HepG2 (cell line): ENCODE measurements around the gene PON1.

Source experiments
- BCL6 ChIP-seq: IDR thresholded peaks from 2 replicates; pipeline ENCODE4 v1.6.1; 2016; ENCODE audit warnings: missing genetic modification reagents, missing compliant biosample characterization
- MTF1 ChIP-seq: sonication (generic); formaldehyde crosslinking; IDR thresholded peaks from 2 replicates; pipeline ENCODE4 v1.5.0; 2020; ENCODE audit warnings: missing genetic modification reagents
- PRPF4 ChIP-seq: fragments of 200-400 bp; formaldehyde crosslinking; IDR thresholded peaks from 2 replicates; pipeline ENCODE4 v1.6.1; 2016; ENCODE audit warnings: low read length, low read depth; ENCODE audit not compliant: poor library complexity, severe bottlenecking
- SMC3 ChIP-seq: IDR thresholded peaks from 2 replicates; pipeline ENCODE4 v1.6.1; 2011; ENCODE audit warnings: low read length, improper control_type of control experiment
- TBX3 ChIP-seq: fragments of 450-650 bp; IDR thresholded peaks from 2 replicates; pipeline ENCODE4 v1.6.1; 2017; ENCODE audit warnings: antibody characterized with exemption, mild to moderate bottlenecking, inconsistent platforms, borderline replicate concordance
- ZBTB1 ChIP-seq: sonication (generic); formaldehyde crosslinking; IDR thresholded peaks from 2 replicates; pipeline ENCODE4 v1.4.0; 2020; ENCODE audit warnings: missing genetic modification reagents, borderline replicate concordance
- ZNF343 ChIP-seq: sonication (generic); formaldehyde crosslinking; IDR thresholded peaks from 2 replicates; pipeline ENCODE4 v1.4.0; 2020; ENCODE audit warnings: mild to moderate bottlenecking, missing genetic modification reagents
- ZNF577 ChIP-seq: sonication (generic); formaldehyde crosslinking; IDR thresholded peaks from 2 replicates; pipeline ENCODE4 v1.4.0; 2020; ENCODE audit warnings: mild to moderate bottlenecking, low read depth, missing genetic modification reagents, borderline replicate concordance
- TF ChIP-seq, protein P1 (sequence below): sonication (generic); formaldehyde crosslinking; IDR thresholded peaks from 2 replicates; pipeline ENCODE4 v1.5.0; 2020; ENCODE audit warnings: mild to moderate bottlenecking, missing genetic modification reagents, moderate library complexity
- TF ChIP-seq, protein P2 (sequence below): sonication (generic); formaldehyde crosslinking; IDR thresholded peaks from 2 replicates; pipeline ENCODE4 v1.4.0; 2020; ENCODE audit warnings: missing genetic modification reagents

DNA sequence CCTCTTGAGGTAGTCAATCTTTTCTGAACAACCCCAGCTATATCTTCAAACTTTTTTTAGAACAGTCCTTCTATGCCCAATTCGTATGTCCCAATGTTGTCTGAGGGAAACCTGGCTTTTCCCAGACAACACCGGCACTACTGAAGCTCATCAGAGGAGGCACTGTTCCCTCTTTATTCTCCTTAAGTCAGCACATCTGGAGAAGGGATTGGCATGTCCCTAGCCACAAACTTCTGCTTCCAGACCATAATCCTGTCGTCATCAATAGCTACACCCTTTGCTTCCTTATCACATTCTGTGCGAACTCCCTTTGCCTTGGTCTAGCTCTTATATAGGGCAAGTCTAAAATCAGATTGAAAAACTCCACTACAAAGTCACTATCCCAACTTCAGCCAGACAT is 49.0 kb upstream of the PON1 start:
- TF ChIP-seq ZBTB1 (CRISPR knock-in tag) (no peak), ZNF577 (no peak), TBX3 (no peak), SMC3 (no peak), BCL6 (no peak), PRPF4 (no peak), MTF1 (CRISPR knock-in tag) (no peak), ZNF343 (CRISPR knock-in tag) (no peak)
- TF ChIP-seq, protein P1, sequence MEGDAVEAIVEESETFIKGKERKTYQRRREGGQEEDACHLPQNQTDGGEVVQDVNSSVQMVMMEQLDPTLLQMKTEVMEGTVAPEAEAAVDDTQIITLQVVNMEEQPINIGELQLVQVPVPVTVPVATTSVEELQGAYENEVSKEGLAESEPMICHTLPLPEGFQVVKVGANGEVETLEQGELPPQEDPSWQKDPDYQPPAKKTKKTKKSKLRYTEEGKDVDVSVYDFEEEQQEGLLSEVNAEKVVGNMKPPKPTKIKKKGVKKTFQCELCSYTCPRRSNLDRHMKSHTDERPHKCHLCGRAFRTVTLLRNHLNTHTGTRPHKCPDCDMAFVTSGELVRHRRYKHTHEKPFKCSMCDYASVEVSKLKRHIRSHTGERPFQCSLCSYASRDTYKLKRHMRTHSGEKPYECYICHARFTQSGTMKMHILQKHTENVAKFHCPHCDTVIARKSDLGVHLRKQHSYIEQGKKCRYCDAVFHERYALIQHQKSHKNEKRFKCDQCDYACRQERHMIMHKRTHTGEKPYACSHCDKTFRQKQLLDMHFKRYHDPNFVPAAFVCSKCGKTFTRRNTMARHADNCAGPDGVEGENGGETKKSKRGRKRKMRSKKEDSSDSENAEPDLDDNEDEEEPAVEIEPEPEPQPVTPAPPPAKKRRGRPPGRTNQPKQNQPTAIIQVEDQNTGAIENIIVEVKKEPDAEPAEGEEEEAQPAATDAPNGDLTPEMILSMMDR (CRISPR knock-in tag), result no peak
- TF ChIP-seq, protein P2, sequence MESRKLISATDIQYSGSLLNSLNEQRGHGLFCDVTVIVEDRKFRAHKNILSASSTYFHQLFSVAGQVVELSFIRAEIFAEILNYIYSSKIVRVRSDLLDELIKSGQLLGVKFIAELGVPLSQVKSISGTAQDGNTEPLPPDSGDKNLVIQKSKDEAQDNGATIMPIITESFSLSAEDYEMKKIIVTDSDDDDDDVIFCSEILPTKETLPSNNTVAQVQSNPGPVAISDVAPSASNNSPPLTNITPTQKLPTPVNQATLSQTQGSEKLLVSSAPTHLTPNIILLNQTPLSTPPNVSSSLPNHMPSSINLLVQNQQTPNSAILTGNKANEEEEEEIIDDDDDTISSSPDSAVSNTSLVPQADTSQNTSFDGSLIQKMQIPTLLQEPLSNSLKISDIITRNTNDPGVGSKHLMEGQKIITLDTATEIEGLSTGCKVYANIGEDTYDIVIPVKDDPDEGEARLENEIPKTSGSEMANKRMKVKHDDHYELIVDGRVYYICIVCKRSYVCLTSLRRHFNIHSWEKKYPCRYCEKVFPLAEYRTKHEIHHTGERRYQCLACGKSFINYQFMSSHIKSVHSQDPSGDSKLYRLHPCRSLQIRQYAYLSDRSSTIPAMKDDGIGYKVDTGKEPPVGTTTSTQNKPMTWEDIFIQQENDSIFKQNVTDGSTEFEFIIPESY (CRISPR knock-in tag), result no peak
